Endodermal cell (in vitro differentiated cells): ENCODE data around the gene SLC25A38. TPM values are rescaled to one million over a fixed set of nuclear protein-coding genes. Genes with fewer than 3 reads are reported as not detected.
A peak's percentile ranks its signal among the peaks of the same experiment; 100 is the strongest.

Experiments
- DNase-seq: peaks from one replicate; pipeline ENCODE4 v3.0.0-alpha.2; 2017
- H3K27ac ChIP-seq: 2 replicates; pipeline ENCODE4 v1.5.1; 2013; ENCODE audit warnings: mild to moderate bottlenecking, low read depth, low read length, moderate library complexity
- H3K27me3 ChIP-seq: 2 replicates; pipeline ENCODE4 v1.6.1; 2013; ENCODE audit warnings: mild to moderate bottlenecking, low read length, moderate library complexity; ENCODE audit not compliant: insufficient read depth, control insufficient read depth, poor library complexity, severe bottlenecking
- H3K36me3 ChIP-seq: 2 replicates; pipeline ENCODE4 v1.7.0; 2013; ENCODE audit warnings: mild to moderate bottlenecking, low read length, moderate library complexity; ENCODE audit not compliant: control insufficient read depth, insufficient read depth
- H3K4me1 ChIP-seq: one replicate; pipeline ENCODE4 v1.7.0; 2013; ENCODE audit warnings: low read length; ENCODE audit not compliant: control insufficient read depth, insufficient read depth
- H3K4me3 ChIP-seq: 2 replicates; pipeline ENCODE4 v1.5.1; 2013; ENCODE audit warnings: mild to moderate bottlenecking, low read length, moderate library complexity
- H3K9ac ChIP-seq: 2 replicates; pipeline ENCODE4 v1.6.1; 2013; ENCODE audit warnings: mild to moderate bottlenecking, low read length, moderate library complexity; ENCODE audit not compliant: poor library complexity, severe bottlenecking; ENCODE audit errors: extremely low read depth
- H3K9me3 ChIP-seq: 2 replicates; pipeline ENCODE4 v1.6.1; 2013; ENCODE audit warnings: mild to moderate bottlenecking, low read length, moderate library complexity; ENCODE audit not compliant: control insufficient read depth
- H3K27ac Mint-ChIP-seq: 2 replicates; pipeline ENCODE4 v1.8.0; 2020; ENCODE audit warnings: mixed read lengths
- H3K27me3 Mint-ChIP-seq: 2 replicates; pipeline ENCODE4 v1.8.0; 2021; ENCODE audit warnings: mild to moderate bottlenecking, mixed read lengths; ENCODE audit not compliant: insufficient read depth
- H3K36me3 Mint-ChIP-seq: 2 replicates; pipeline ENCODE4 v1.8.0; 2020; ENCODE audit warnings: low read depth, mixed read lengths
- H3K4me1 Mint-ChIP-seq: 2 replicates; pipeline ENCODE4 v1.8.0; 2020; ENCODE audit warnings: mixed read lengths
- H3K4me3 Mint-ChIP-seq: 2 replicates; pipeline ENCODE4 v1.8.0; 2020; ENCODE audit warnings: mild to moderate bottlenecking, moderate library complexity, mixed read lengths
- H3K9me3 Mint-ChIP-seq: 2 replicates; pipeline ENCODE4 v1.8.0; 2020; ENCODE audit warnings: mild to moderate bottlenecking, mixed read lengths
- CTCF ChIP-seq: fragments of 200-600 bp; sonication (generic); conservative IDR thresholded peaks from 2 replicates; pipeline ENCODE4 v1.5.0; 2021; ENCODE audit warnings: antibody characterized with exemption, mild to moderate bottlenecking
- WGBS, 2 experiments: methylation state at CpG; one replicate each; pipeline versions ENCODE4 v1.1.5 to v1.1.7; 2013; ENCODE audit warnings: missing lambda C conversion rate in 2 of 2, mixed read lengths in 1 of 2; ENCODE audit not compliant: insufficient coverage in 1 of 2, insufficient read length in 1 of 2; 5-methylcytosine and 5-hydroxymethylcytosine counted together
- total RNA-seq, 2 donors: library from RNA; stranded (reverse); fragmentation: NEBNext Ultra II Directional in 1 of 2; extraction: Animal tissue kit (Norgen Biotek cat#: 25700) in 1 of 2; gene quantifications; 2 replicates in 1 of 2; 3 replicates in 1 of 2; pipeline ENCODE4 v1.2.1, GENCODE V29; 2021

The SLC25A38 gene
- total RNA-seq, 2 donors from 2014 or later: 33.4 to 37.7 TPM

GRCh38 chr3:39443530-39443929, 60.4 kb downstream of the SLC25A38 start:
- H3K27me3 ChIP-seq: no peaks in the 10 kb centered on the region
- H3K9me3 ChIP-seq: no peaks in the 10 kb centered on the region
- no peaks in the 10 kb centered on the region for H3K27me3 Mint-ChIP-seq
- DNase-seq: peak; percentile 78
- peaks cover 3% of the 10 kb centered on the region for H3K4me1 Mint-ChIP-seq
- H3K36me3 ChIP-seq: no peaks in the 10 kb centered on the region
- H3K4me3 ChIP-seq: no peak overlapping the region
- no peak overlapping the region for H3K27ac Mint-ChIP-seq
- H3K9me3 Mint-ChIP-seq: no peaks in the 10 kb centered on the region
- no peak overlapping the region for H3K27ac ChIP-seq
- 87 to 89% methylated on average over 4 of the region's 4 CpGs for WGBS, 2 experiments
- H3K4me1 ChIP-seq: no peaks in the 10 kb centered on the region
- no peak overlapping the region for H3K9ac ChIP-seq
- TF ChIP-seq CTCF: peak; percentile 69
- H3K4me3 Mint-ChIP-seq: no peak overlapping the region
- H3K36me3 Mint-ChIP-seq: no peaks in the 10 kb centered on the region

GRCh38 chr3:39445927-39446326, 62.8 kb downstream of the SLC25A38 start:
- Mint-ChIP-seq H3K27me3 (no peaks in the 10 kb centered on the region), H3K4me3 (no peak overlapping the region), H3K9me3 (no peaks in the 10 kb centered on the region), H3K4me1 (peaks cover 3% of the 10 kb centered on the region), H3K36me3 (no peaks in the 10 kb centered on the region), H3K27ac (no peak overlapping the region)
- no peak for TF ChIP-seq CTCF
- Histone ChIP-seq H3K36me3 (no peaks in the 10 kb centered on the region), H3K27ac (no peak overlapping the region), H3K4me1 (no peaks in the 10 kb centered on the region), H3K4me3 (no peak overlapping the region), H3K9ac (no peak overlapping the region), H3K9me3 (no peaks in the 10 kb centered on the region), H3K27me3 (no peaks in the 10 kb centered on the region)
- 86 to 92% methylated on average over 2 of the region's 2 CpGs for WGBS, 2 experiments
- peak; percentile 4 for DNase-seq

GRCh38 chr3:39446444-39446843, 63.3 kb downstream of the SLC25A38 start:
- Histone ChIP-seq H3K4me3 (no peak overlapping the region), H3K9ac (no peak overlapping the region), H3K27ac (no peak overlapping the region), H3K36me3 (no peaks in the 10 kb centered on the region), H3K4me1 (no peaks in the 10 kb centered on the region), H3K9me3 (no peaks in the 10 kb centered on the region), H3K27me3 (no peaks in the 10 kb centered on the region)
- H3K27ac Mint-ChIP-seq: no peak overlapping the region
- H3K9me3 Mint-ChIP-seq: no peaks in the 10 kb centered on the region
- no peaks in the 10 kb centered on the region for H3K27me3 Mint-ChIP-seq
- TF ChIP-seq CTCF: no peak
- H3K4me1 Mint-ChIP-seq: peaks cover 3% of the 10 kb centered on the region
- 82 to 100% methylated on average over 1 to 2 of the region's 2 CpGs for WGBS, 2 experiments
- no peak for DNase-seq
- no peaks in the 10 kb centered on the region for H3K36me3 Mint-ChIP-seq
- no peak overlapping the region for H3K4me3 Mint-ChIP-seq

Other genes starting within 250 kb of the SLC25A38 start
- gene CSRNP1, start 229.8 kb upstream of the SLC25A38 start, total RNA-seq: 10 to 100 TPM in 1 of 2 donors, 1 to 10 TPM in 1; 9.2 to 11.1 TPM
- not detected for gene XIRP1, start 190.8 kb upstream of the SLC25A38 start, total RNA-seq
- gene CX3CR1, start 103.3 kb upstream of the SLC25A38 start, total RNA-seq: not detected
- gene CCR8, start 53.7 kb upstream of the SLC25A38 start, total RNA-seq: under 1 TPM in 1 of 2 donors, not detected in 1; 0.22 TPM
- 1,000 to 10,000 TPM; 1,584 to 1,777 TPM for gene RPSA, start 23.4 kb downstream of the SLC25A38 start, total RNA-seq
- 1 to 10 TPM; 2.1 to 7.0 TPM for gene MOBP, start 84.3 kb downstream of the SLC25A38 start, total RNA-seq